ENCODE measurements around the gene ASAP2.

DNA sequence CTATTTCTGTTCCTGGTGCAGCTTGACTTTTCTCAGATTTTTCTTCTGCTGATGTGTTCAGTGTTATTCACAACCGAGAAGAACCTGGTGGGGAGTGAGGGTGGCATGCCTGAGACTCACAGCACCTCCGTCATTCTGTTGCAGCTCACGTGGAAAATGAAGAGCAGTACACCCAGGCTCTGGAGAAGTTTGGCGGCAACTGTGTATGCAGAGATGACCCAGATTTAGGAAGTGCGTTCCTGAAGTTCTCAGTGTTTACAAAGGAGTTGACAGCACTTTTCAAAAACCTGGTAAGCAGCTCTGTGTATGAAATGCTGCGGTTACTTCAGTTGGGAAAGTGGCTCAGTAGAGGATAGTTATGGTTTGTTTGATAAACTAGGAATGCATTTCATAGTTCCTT, 90.5 kb downstream of the ASAP2 start:
- TF ChIP-seq, protein P1, sequence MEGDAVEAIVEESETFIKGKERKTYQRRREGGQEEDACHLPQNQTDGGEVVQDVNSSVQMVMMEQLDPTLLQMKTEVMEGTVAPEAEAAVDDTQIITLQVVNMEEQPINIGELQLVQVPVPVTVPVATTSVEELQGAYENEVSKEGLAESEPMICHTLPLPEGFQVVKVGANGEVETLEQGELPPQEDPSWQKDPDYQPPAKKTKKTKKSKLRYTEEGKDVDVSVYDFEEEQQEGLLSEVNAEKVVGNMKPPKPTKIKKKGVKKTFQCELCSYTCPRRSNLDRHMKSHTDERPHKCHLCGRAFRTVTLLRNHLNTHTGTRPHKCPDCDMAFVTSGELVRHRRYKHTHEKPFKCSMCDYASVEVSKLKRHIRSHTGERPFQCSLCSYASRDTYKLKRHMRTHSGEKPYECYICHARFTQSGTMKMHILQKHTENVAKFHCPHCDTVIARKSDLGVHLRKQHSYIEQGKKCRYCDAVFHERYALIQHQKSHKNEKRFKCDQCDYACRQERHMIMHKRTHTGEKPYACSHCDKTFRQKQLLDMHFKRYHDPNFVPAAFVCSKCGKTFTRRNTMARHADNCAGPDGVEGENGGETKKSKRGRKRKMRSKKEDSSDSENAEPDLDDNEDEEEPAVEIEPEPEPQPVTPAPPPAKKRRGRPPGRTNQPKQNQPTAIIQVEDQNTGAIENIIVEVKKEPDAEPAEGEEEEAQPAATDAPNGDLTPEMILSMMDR (IDR thresholded peaks at IDR 0.05; ENCODE audit: borderline replicate concordance, extremely low read depth, low read length, poor library complexity, severe bottlenecking): no peak
- no peak for TF ChIP-seq EZH2 (IDR thresholded peaks at IDR 0.05; ENCODE audit: borderline replicate concordance, low read depth, low read length, severe bottlenecking)
